ENCODE measurements around the gene ZNF101. TPM values are rescaled to one million over a fixed set of nuclear protein-coding genes. Genes with fewer than 3 reads are reported as not detected.

Gene ZNF101
- total and polyA plus RNA-seq, 9 of the 15 experiments (the other 6 are each of a cell fraction or from before 2014, with no cell fraction given): 9.6 to 20.3 (median 12.4) TPM

DNA sequence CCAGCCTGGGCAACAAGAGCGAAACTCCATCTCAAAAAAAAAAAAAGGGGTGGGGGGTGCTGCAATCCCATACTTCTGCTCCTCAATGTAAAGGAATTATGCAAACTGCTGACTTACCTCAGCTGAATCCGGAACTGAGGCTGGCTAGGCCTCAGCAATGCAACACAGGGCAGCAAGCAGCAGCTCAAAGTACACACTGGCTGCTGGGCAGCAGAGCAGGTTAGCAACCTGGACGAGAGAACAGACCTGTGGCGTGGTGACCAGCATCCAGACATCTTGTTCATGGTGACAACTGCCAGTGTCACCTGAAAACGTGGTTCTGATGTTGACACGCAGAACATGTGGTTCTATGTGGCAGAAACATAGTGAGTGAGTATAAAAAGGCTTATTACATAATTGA, 36.2 kb downstream of the ZNF101 start:
- WGBS (ENCODE audit: insufficient coverage, low coverage, missing lambda C conversion rate): 1% methylated on average over 5 of the region's 6 CpGs
- H3K79me2 ChIP-seq (ENCODE audit: control insufficient read depth, insufficient read depth, low read length): no peaks in the 10 kb centered on the region
- no peaks in the 10 kb centered on the region for H3K27me3 ChIP-seq (ENCODE audit: control insufficient read depth in 2 of 2, insufficient read depth in 2 of 2, low read length in 2 of 2)
- no peak for DNase-seq (ENCODE audit: extremely low read depth in 1 of 4, low spot score in 3 of 4)
- POLR2A ChIA-PET: no interaction called here
- H3K9me3 ChIP-seq (replicated peaks; ENCODE audit: control insufficient read depth, insufficient read depth, low read depth, low read length): peaks cover 7% of the 10 kb centered on the region; the same call in 1 of the 2 replicates
- no peak overlapping the region for H3K4me3 ChIP-seq
- intact Hi-C loops (cut with micrococcal nuclease): no loop called here
- H3K4me2 ChIP-seq (ENCODE audit: insufficient read depth, low read length): no peak overlapping the region
- no peak overlapping the region for H3K9ac ChIP-seq (ENCODE audit: insufficient read depth in 1 of 2, low read depth in 2 of 2, low read length in 2 of 2)
- no peaks in the 10 kb centered on the region for H4K20me1 ChIP-seq (replicated peaks; ENCODE audit: control insufficient read depth, insufficient read depth, low read length)
- H3K4me1 ChIP-seq (replicated peaks in 1 of 2; ENCODE audit: control insufficient read depth in 2 of 2, insufficient read depth in 2 of 2, low read length in 2 of 2): no peaks in the 10 kb centered on the region
- H2AFZ ChIP-seq (ENCODE audit: low read depth, low read length): no peak overlapping the region
- in situ Hi-C loops (cut with MboI): no loop called here
- no peak overlapping the region for H3K27ac ChIP-seq (ENCODE audit: extremely low read depth, low read depth, low read length)
- no TSS peak for BruUV-seq (replicated peaks)
- no peak for ATAC-seq
- no peak for FAIRE-seq
- H3K36me3 ChIP-seq (ENCODE audit: control insufficient read depth, insufficient read depth, low read length): no peaks in the 10 kb centered on the region
- no peak for TF ChIP-seq HCFC1 (IDR thresholded peaks at IDR 0.05; ENCODE audit: low read depth, low read length)
- TF ChIP-seq NFIX (CRISPR knock-in tag; IDR thresholded peaks at IDR 0.05; ENCODE audit: low read depth): no peak
- no peak for TF ChIP-seq SIN3A (IDR thresholded peaks at IDR 0.05; ENCODE audit: borderline replicate concordance in 2 of 2, control insufficient read depth in 1 of 2, low read depth in 2 of 2, low read length in 2 of 2)
- TF ChIP-seq ATF3 (IDR thresholded peaks at IDR 0.05): no peak
- TF ChIP-seq ATF3 (CRISPR knock-in tag; conservative IDR thresholded peaks at IDR 0.05): no peak
- CTCF ChIA-PET (ENCODE audit: low intra/inter-chr PET ratio): no interaction called here
- H3K9me1 ChIP-seq (ENCODE audit: control insufficient read depth, insufficient read depth, low read length): no peaks in the 10 kb centered on the region

DNA sequence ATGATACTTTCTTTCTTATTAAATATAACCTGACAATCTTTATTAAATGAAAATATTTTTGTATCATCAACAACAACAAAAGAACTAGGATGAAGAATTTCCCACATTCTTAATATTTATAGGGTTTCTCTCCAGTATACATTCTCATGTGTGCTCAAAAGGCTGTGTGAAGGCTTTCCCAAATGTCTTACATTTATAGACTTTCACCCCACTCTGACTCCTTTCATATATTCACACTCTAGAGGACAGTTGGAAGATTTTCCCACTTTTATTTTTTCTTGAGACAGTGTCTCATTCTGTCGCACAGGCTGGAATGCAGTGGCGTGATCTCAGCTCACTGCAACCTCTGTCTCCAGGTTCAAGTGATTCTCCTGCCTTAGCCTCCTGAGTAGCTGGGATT, 41.9 kb downstream of the ZNF101 start:
- DNase-seq (ENCODE audit: extremely low read depth in 1 of 4, low spot score in 3 of 4): no peak
- no peaks in the 10 kb centered on the region for H3K9me1 ChIP-seq (ENCODE audit: control insufficient read depth, insufficient read depth, low read length)
- no peaks in the 10 kb centered on the region for H3K79me2 ChIP-seq (ENCODE audit: control insufficient read depth, insufficient read depth, low read length)
- no peaks in the 10 kb centered on the region for H3K27me3 ChIP-seq (ENCODE audit: control insufficient read depth in 2 of 2, insufficient read depth in 2 of 2, low read length in 2 of 2)
- peaks cover 30% of the 10 kb centered on the region for H3K36me3 ChIP-seq (ENCODE audit: control insufficient read depth, insufficient read depth, low read length)
- BruUV-seq (replicated peaks): no TSS peak
- ChIA-PET POLR2A (interaction anchor here (0.7 kb wide), 1 partner anchor 51 kb away, joined by 3 read pairs; no protein-coding TSS in a partner anchor), CTCF (ENCODE audit: low intra/inter-chr PET ratio) (no interaction called here)
- H3K4me3 ChIP-seq: no peak overlapping the region
- in situ Hi-C loops (cut with MboI) (no loop called here), intact Hi-C loops (cut with micrococcal nuclease) (no loop called here)
- no peak for FAIRE-seq
- ATAC-seq: no peak
- H3K9ac ChIP-seq (ENCODE audit: insufficient read depth in 1 of 2, low read depth in 2 of 2, low read length in 2 of 2): no peak overlapping the region
- H4K20me1 ChIP-seq (replicated peaks; ENCODE audit: control insufficient read depth, insufficient read depth, low read length): no peaks in the 10 kb centered on the region
- no peaks in the 10 kb centered on the region for H3K4me1 ChIP-seq (replicated peaks in 1 of 2; ENCODE audit: control insufficient read depth in 2 of 2, insufficient read depth in 2 of 2, low read length in 2 of 2)
- TF ChIP-seq SAFB (IDR thresholded peaks at IDR 0.05; ENCODE audit: borderline replicate concordance, low read depth, low read length) (no peak), POLR3G (IDR thresholded peaks at IDR 0.05; ENCODE audit: extremely low read depth, insufficient read length, insufficient replicate concordance) (no peak), THRAP3 (IDR thresholded peaks at IDR 0.05; ENCODE audit: borderline replicate concordance) (no peak), PHB (CRISPR knock-in tag; IDR thresholded peaks at IDR 0.05) (no peak), ZNF75A (CRISPR knock-in tag; IDR thresholded peaks at IDR 0.05) (peak; percentile 98)
- H2AFZ ChIP-seq (ENCODE audit: low read depth, low read length): no peak overlapping the region
- no peak overlapping the region for H3K27ac ChIP-seq (ENCODE audit: extremely low read depth, low read depth, low read length)
- H3K4me2 ChIP-seq (ENCODE audit: insufficient read depth, low read length): no peak overlapping the region
- H3K9me3 ChIP-seq (replicated peaks; ENCODE audit: control insufficient read depth, insufficient read depth, low read depth, low read length): peaks cover 38% of the 10 kb centered on the region
- 87% methylated on average over 2 of the region's 2 CpGs for WGBS (ENCODE audit: insufficient coverage, low coverage, missing lambda C conversion rate)
